ENCODE results near the gene SLC39A13.

DNA sequence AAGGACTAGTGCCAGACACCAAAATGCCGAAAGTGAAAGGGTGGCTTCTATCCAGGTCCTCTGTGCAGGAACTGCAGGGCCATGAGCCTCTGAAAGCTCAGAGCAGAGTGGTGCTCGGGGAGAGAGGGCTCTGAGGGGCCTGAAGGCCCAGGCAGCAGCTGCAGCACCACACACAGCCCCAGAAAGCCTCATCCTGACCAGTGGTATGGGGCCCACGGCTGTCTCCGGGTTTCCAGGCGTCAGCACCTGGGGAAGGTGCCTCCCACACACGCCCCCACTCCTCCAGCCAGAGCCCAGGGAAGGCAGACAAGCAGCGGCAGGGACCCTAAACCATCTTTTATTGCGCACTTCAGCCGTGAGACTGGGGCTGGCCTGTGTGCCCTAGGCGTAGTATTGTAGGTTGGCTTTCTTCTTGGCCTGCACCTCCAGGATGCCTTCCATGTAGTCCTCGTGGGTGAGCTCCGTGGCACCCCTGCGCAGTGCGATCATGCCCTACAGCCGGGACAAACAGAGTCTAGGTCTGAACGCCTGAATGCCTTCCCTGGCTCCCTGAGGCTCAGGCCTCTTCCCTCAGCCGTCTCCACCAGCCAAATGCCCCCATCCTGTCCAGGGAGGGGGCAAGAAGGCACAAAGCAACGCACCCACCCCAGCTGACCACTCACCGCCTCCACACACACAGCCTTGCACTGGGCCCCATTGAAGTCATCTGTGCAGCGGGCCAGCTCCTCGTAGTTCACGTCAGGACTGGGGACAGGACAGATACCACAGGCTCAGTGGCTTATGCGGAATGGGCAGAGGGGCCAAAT lies 10.3 kb downstream of the SLC39A13 start:
- TF ChIP-seq CTCF (IDR thresholded peaks at IDR 0.05) (no peak), SIN3A (IDR thresholded peaks at IDR 0.05; ENCODE audit: borderline replicate concordance, insufficient read depth, low read depth, low read length) (no peak)
